NCI-H2081 treated with DMSO at 0.1 percent for 48 hours (cell line): ENCODE results near the gene SNAI3.

Experiments used
- DNase-seq: peaks from one replicate; lab custom pipeline; 2025; lab: John Stamatoyannopoulos, UW

SNAI3 gene

GRCh38 chr16:88703486-88704309 lies 17.4 kb upstream of the SNAI3 start:
- no peak for DNase-seq

- DNase-seq = no peak
Measured at GRCh38 chr16:88702371-88703210, 16.3 kb upstream of the SNAI3 start.

- no peak for DNase-seq
Measured at GRCh38 chr16:88701581-88702370, 15.5 kb upstream of the SNAI3 start.

- DNase-seq = no peak
Measured at GRCh38 chr16:88700636-88701482, 14.6 kb upstream of the SNAI3 start.

- no peak for DNase-seq
Measured at GRCh38 chr16:88700322-88700635, 14.0 kb upstream of the SNAI3 start.

- DNase-seq = no peak
Measured at GRCh38 chr16:88699180-88699579, 12.9 kb upstream of the SNAI3 start.

GRCh38 chr16:88698646-88699045 lies 12.3 kb upstream of the SNAI3 start:
- DNase-seq = no peak

- DNase-seq = no peak
Measured at GRCh38 chr16:88697831-88698615, 11.7 kb upstream of the SNAI3 start.

GRCh38 chr16:88697116-88697830 lies 11.0 kb upstream of the SNAI3 start:
- no peak for DNase-seq

- DNase-seq = no peak
Measured at GRCh38 chr16:88696441-88696840, 10.1 kb upstream of the SNAI3 start.

GRCh38 chr16:88695753-88696152 lies 9.4 kb upstream of the SNAI3 start:
- DNase-seq = no peak

GRCh38 chr16:88695218-88695617 lies 8.9 kb upstream of the SNAI3 start:
- DNase-seq = no peak

- no peak for DNase-seq
Measured at GRCh38 chr16:88694221-88695087, 8.1 kb upstream of the SNAI3 start.

GRCh38 chr16:88693420-88694177 lies 7.3 kb upstream of the SNAI3 start:
- no peak for DNase-seq

GRCh38 chr16:88692861-88693260 lies 6.6 kb upstream of the SNAI3 start:
- no peak for DNase-seq

- no peak for DNase-seq
Measured at GRCh38 chr16:88691924-88692560, 5.7 kb upstream of the SNAI3 start.

- no peak for DNase-seq
Measured at GRCh38 chr16:88691129-88691813, 5.0 kb upstream of the SNAI3 start.
